Measurements from ENCODE around the gene LARGE2.

Gene LARGE2

GRCh38 chr11:45889555-45889954 lies 32.9 kb upstream of the LARGE2 start:
- Histone ChIP-seq H3K27me3 (ENCODE audit: insufficient read depth, low read length) (peaks cover 9% of the 10 kb centered on the region), H3K9ac (ENCODE audit: low read length) (no peak overlapping the region), H3K4me3 (ENCODE audit: low read depth, low read length) (no peak overlapping the region), H3K79me2 (ENCODE audit: control insufficient read depth, insufficient read depth, low read length, poor library complexity) (no peaks in the 10 kb centered on the region), H2BK5ac (ENCODE audit: low read depth, low read length, poor library complexity) (no peak overlapping the region), H3K4ac (ENCODE audit: low read depth, low read length) (no peak overlapping the region), H3K23ac (ENCODE audit: low read length) (no peak overlapping the region), H3K14ac (ENCODE audit: low read length) (no peak overlapping the region), H4K8ac (ENCODE audit: low read depth, low read length) (no peak overlapping the region), H4K91ac (ENCODE audit: low read depth, low read length) (no peak overlapping the region), H2BK120ac (ENCODE audit: insufficient read depth, low read length, poor library complexity) (no peak overlapping the region), H3K9me3 (ENCODE audit: insufficient read depth, low read depth, low read length) (peaks cover 4% of the 10 kb centered on the region), H2BK12ac (ENCODE audit: low read length) (no peak overlapping the region), H3K36me3 (ENCODE audit: control insufficient read depth in 1 of 2, insufficient read depth in 2 of 2, low read length in 2 of 2) (no peaks in the 10 kb centered on the region), H3K18ac (ENCODE audit: low read length) (no peak overlapping the region), H4K12ac (ENCODE audit: low read depth, low read length) (no peak overlapping the region), H3K4me1 (ENCODE audit: control insufficient read depth in 1 of 2, insufficient read depth in 2 of 2, low read length in 2 of 2) (peaks cover 4 to 7% of the 10 kb centered on the region in 2 experiments), H2AFZ (ENCODE audit: insufficient read depth, low read length, poor library complexity) (no peak overlapping the region), H3K27ac (ENCODE audit: low read depth, low read length) (no peak overlapping the region), H3K79me1 (ENCODE audit: low read length) (no peaks in the 10 kb centered on the region), H2AK5ac (ENCODE audit: low read length) (no peak overlapping the region), H3K4me2 (ENCODE audit: low read length) (no peak overlapping the region)
- no peak for DNase-seq
- WGBS (ENCODE audit: extremely low coverage, insufficient coverage, insufficient read length) = no CpG with 5 or more reads among the region's 8 CpGs

- Histone ChIP-seq H3K14ac (ENCODE audit: low read length) (no peak overlapping the region), H3K27ac (ENCODE audit: low read depth, low read length) (no peak overlapping the region), H3K36me3 (ENCODE audit: control insufficient read depth in 1 of 2, insufficient read depth in 2 of 2, low read length in 2 of 2) (no peaks in the 10 kb centered on the region), H3K4me2 (ENCODE audit: low read length) (no peak overlapping the region), H4K8ac (ENCODE audit: low read depth, low read length) (no peak overlapping the region), H2AFZ (ENCODE audit: insufficient read depth, low read length, poor library complexity) (no peak overlapping the region), H4K12ac (ENCODE audit: low read depth, low read length) (no peak overlapping the region), H2AK5ac (ENCODE audit: low read length) (no peak overlapping the region), H3K18ac (ENCODE audit: low read length) (no peak overlapping the region), H3K9me3 (ENCODE audit: insufficient read depth, low read depth, low read length) (peaks cover 4% of the 10 kb centered on the region), H3K4ac (ENCODE audit: low read depth, low read length) (no peak overlapping the region), H3K4me3 (ENCODE audit: low read depth, low read length) (no peak overlapping the region), H2BK12ac (ENCODE audit: low read length) (no peak overlapping the region), H3K9ac (ENCODE audit: low read length) (no peak overlapping the region), H3K23ac (ENCODE audit: low read length) (no peak overlapping the region), H2BK5ac (ENCODE audit: low read depth, low read length, poor library complexity) (no peak overlapping the region), H2BK120ac (ENCODE audit: insufficient read depth, low read length, poor library complexity) (no peak overlapping the region), H3K4me1 (ENCODE audit: control insufficient read depth in 1 of 2, insufficient read depth in 2 of 2, low read length in 2 of 2) (peaks cover 4 to 7% of the 10 kb centered on the region in 2 experiments), H3K27me3 (ENCODE audit: insufficient read depth, low read length) (peaks cover 9% of the 10 kb centered on the region), H3K79me2 (ENCODE audit: control insufficient read depth, insufficient read depth, low read length, poor library complexity) (no peaks in the 10 kb centered on the region), H4K91ac (ENCODE audit: low read depth, low read length) (no peak overlapping the region), H3K79me1 (ENCODE audit: low read length) (no peaks in the 10 kb centered on the region)
- no CpG with 5 or more reads among the region's 9 CpGs for WGBS (ENCODE audit: extremely low coverage, insufficient coverage, insufficient read length)
- DNase-seq = no peak
Observed at GRCh38 chr11:45889966-45890365, 32.5 kb upstream of the LARGE2 start.

- Histone ChIP-seq H3K79me1 (ENCODE audit: low read length) (no peaks in the 10 kb centered on the region), H2BK120ac (ENCODE audit: insufficient read depth, low read length, poor library complexity) (no peak overlapping the region), H3K14ac (ENCODE audit: low read length) (no peak overlapping the region), H3K9me3 (ENCODE audit: insufficient read depth, low read depth, low read length) (peaks cover 4% of the 10 kb centered on the region), H4K8ac (ENCODE audit: low read depth, low read length) (no peak overlapping the region), H3K9ac (ENCODE audit: low read length) (no peak overlapping the region), H3K4me3 (ENCODE audit: low read depth, low read length) (no peak overlapping the region), H3K27ac (ENCODE audit: low read depth, low read length) (no peak overlapping the region), H4K12ac (ENCODE audit: low read depth, low read length) (no peak overlapping the region), H3K4me1 (ENCODE audit: control insufficient read depth in 1 of 2, insufficient read depth in 2 of 2, low read length in 2 of 2) (peaks cover 1% of the 10 kb centered on the region in 2 experiments), H3K18ac (ENCODE audit: low read length) (no peak overlapping the region), H3K4ac (ENCODE audit: low read depth, low read length) (no peak overlapping the region), H3K79me2 (ENCODE audit: control insufficient read depth, insufficient read depth, low read length, poor library complexity) (no peaks in the 10 kb centered on the region), H3K36me3 (ENCODE audit: control insufficient read depth in 1 of 2, insufficient read depth in 2 of 2, low read length in 2 of 2) (no peaks in the 10 kb centered on the region), H2AK5ac (ENCODE audit: low read length) (no peak overlapping the region), H3K23ac (ENCODE audit: low read length) (no peak overlapping the region), H4K91ac (ENCODE audit: low read depth, low read length) (no peak overlapping the region), H3K4me2 (ENCODE audit: low read length) (no peak overlapping the region), H2AFZ (ENCODE audit: insufficient read depth, low read length, poor library complexity) (no peak overlapping the region), H3K27me3 (ENCODE audit: insufficient read depth, low read length) (peaks cover 5% of the 10 kb centered on the region), H2BK5ac (ENCODE audit: low read depth, low read length, poor library complexity) (no peak overlapping the region), H2BK12ac (ENCODE audit: low read length) (no peak overlapping the region)
- no peak for DNase-seq
- WGBS (ENCODE audit: extremely low coverage, insufficient coverage, insufficient read length) = no CpG with 5 or more reads among the region's 9 CpGs
Observed at GRCh38 chr11:45890886-45891550, 31.4 kb upstream of the LARGE2 start.

GRCh38 chr11:45892856-45893255 lies 29.6 kb upstream of the LARGE2 start:
- no peaks in the 10 kb centered on the region for H3K79me2 ChIP-seq (ENCODE audit: control insufficient read depth, insufficient read depth, low read length, poor library complexity)
- H2BK12ac ChIP-seq (ENCODE audit: low read length) = no peak overlapping the region
- no peak overlapping the region for H3K18ac ChIP-seq (ENCODE audit: low read length)
- H2AK5ac ChIP-seq (ENCODE audit: low read length) = no peak overlapping the region
- WGBS (ENCODE audit: extremely low coverage, insufficient coverage, insufficient read length) = no CpG with 5 or more reads among the region's 5 CpGs
- H3K27ac ChIP-seq (ENCODE audit: low read depth, low read length) = no peak overlapping the region
- H3K4me1 ChIP-seq (ENCODE audit: control insufficient read depth in 1 of 2, insufficient read depth in 2 of 2, low read length in 2 of 2) = no peaks in the 10 kb centered on the region
- H2AFZ ChIP-seq (ENCODE audit: insufficient read depth, low read length, poor library complexity) = no peak overlapping the region
- no peak overlapping the region for H4K91ac ChIP-seq (ENCODE audit: low read depth, low read length)
- no peak overlapping the region for H4K8ac ChIP-seq (ENCODE audit: low read depth, low read length)
- H3K4me2 ChIP-seq (ENCODE audit: low read length) = no peak overlapping the region
- peaks cover 4% of the 10 kb centered on the region for H3K9me3 ChIP-seq (ENCODE audit: insufficient read depth, low read depth, low read length)
- no peak overlapping the region for H4K12ac ChIP-seq (ENCODE audit: low read depth, low read length)
- no peak overlapping the region for H2BK120ac ChIP-seq (ENCODE audit: insufficient read depth, low read length, poor library complexity)
- no peak overlapping the region for H3K4me3 ChIP-seq (ENCODE audit: low read depth, low read length)
- H3K79me1 ChIP-seq (ENCODE audit: low read length) = no peaks in the 10 kb centered on the region
- no peak overlapping the region for H3K9ac ChIP-seq (ENCODE audit: low read length)
- no peak overlapping the region for H3K4ac ChIP-seq (ENCODE audit: low read depth, low read length)
- H3K23ac ChIP-seq (ENCODE audit: low read length) = no peak overlapping the region
- no peak for DNase-seq
- no peak overlapping the region for H2BK5ac ChIP-seq (ENCODE audit: low read depth, low read length, poor library complexity)
- no peaks in the 10 kb centered on the region for H3K36me3 ChIP-seq (ENCODE audit: control insufficient read depth in 1 of 2, insufficient read depth in 2 of 2, low read length in 2 of 2)
- no peak overlapping the region for H3K14ac ChIP-seq (ENCODE audit: low read length)
- H3K27me3 ChIP-seq (ENCODE audit: insufficient read depth, low read length) = no peaks in the 10 kb centered on the region
